H1 (cell line): ENCODE results near the gene SEPTIN5. TPM values are rescaled to one million over a fixed set of nuclear protein-coding genes. Genes with fewer than 3 reads are reported as not detected.

Experiments
- CTCF ChIA-PET: fragments of 300-600 bp; sonication (Branson Sonifier 250); formaldehyde crosslinking; loops from one replicate; lab custom pipeline; 2021; ENCODE audit not compliant: partially characterized antibody; lab: Charles Lee
- POLR2A ChIA-PET: fragments of 300-600 bp; sonication (Branson Sonifier 250); formaldehyde crosslinking; loops from one replicate; lab custom pipeline; 2021; ENCODE audit warnings: inconsistent platforms; ENCODE audit not compliant: partially characterized antibody; lab: Charles Lee
- DNase-seq, 2 experiments: peaks; one replicate each; pipeline versions ENCODE4 v3.0.0 to v3.0.0-alpha.2; 2010 to 2022; ENCODE audit warnings: low spot score in 2 of 2, low read depth in 1 of 2, mixed read lengths in 1 of 2
- FAIRE-seq: peaks from 2 replicates; lab custom pipeline; 2011; peaks lifted over from hg19 to GRCh38; lab: Jason Lieb, UNC
- H2AFZ ChIP-seq: 2 replicates; pipeline ENCODE4 v1.8.1; 2012; ENCODE audit warnings: low read length, inconsistent platforms
- H2AK5ac ChIP-seq: 2 replicates; pipeline ENCODE4 v1.6.1; 2013; ENCODE audit warnings: low read depth, low read length
- H2BK120ac ChIP-seq: replicated peaks from 2 replicates; pipeline ENCODE3; 2013; ENCODE audit warnings: low read depth, low read length, inconsistent platforms
- H2BK12ac ChIP-seq: 2 replicates; pipeline ENCODE4 v1.6.1; 2013; ENCODE audit warnings: low read depth, low read length
- H2BK15ac ChIP-seq: 2 replicates; pipeline ENCODE4 v1.6.1; 2013; ENCODE audit warnings: low read length
- H2BK20ac ChIP-seq: 2 replicates; pipeline ENCODE4 v1.6.1; 2013; ENCODE audit warnings: low read length
- H2BK5ac ChIP-seq: 2 replicates; pipeline ENCODE4 v1.6.1; 2013; ENCODE audit warnings: low read depth, low read length
- H3K14ac ChIP-seq: 2 replicates; pipeline ENCODE4 v1.6.1; 2013; ENCODE audit warnings: inconsistent platforms; ENCODE audit not compliant: insufficient read length
- H3K18ac ChIP-seq: 2 replicates; pipeline ENCODE4 v1.6.1; 2013; ENCODE audit warnings: low read length; ENCODE audit errors: extremely low read depth
- H3K23ac ChIP-seq: 2 replicates; pipeline ENCODE4 v1.6.1; 2013; ENCODE audit warnings: inconsistent platforms; ENCODE audit not compliant: insufficient read length
- H3K23me2 ChIP-seq: 2 replicates; pipeline ENCODE4 v1.6.1; 2013; ENCODE audit warnings: low read depth, low read length
- H3K27ac ChIP-seq: 2 replicates; pipeline ENCODE4 v1.6.1; 2011; ENCODE audit warnings: low read depth, low read length, inconsistent platforms
- H3K27me3 ChIP-seq, 4 experiments: replicated peaks in 1 of 4; 1 replicate in 1 of 4; 2 replicates in 3 of 4; pipeline versions ENCODE4 v1.6.1 to v1.8.1; 2011 to 2013; ENCODE audit warnings: low read length in 3 of 4, mild to moderate bottlenecking in 3 of 4, inconsistent platforms in 2 of 4, mixed read lengths in 2 of 4, moderate library complexity in 1 of 4; ENCODE audit not compliant: control insufficient read depth in 3 of 4, insufficient read depth in 3 of 4; ENCODE audit errors: extremely low read depth in 1 of 4
- H3K36me3 ChIP-seq, 4 experiments: 2 replicates each; pipeline versions ENCODE4 v1.6.1 to v1.8.1; 2011 to 2013; ENCODE audit warnings: mild to moderate bottlenecking in 4 of 4, low read length in 3 of 4, moderate library complexity in 2 of 4, control low read depth in 1 of 4, inconsistent platforms in 1 of 4; ENCODE audit not compliant: insufficient read depth in 4 of 4, control insufficient read depth in 2 of 4
- H3K4ac ChIP-seq: replicated peaks from 2 replicates; pipeline ENCODE3; 2013; ENCODE audit warnings: low read length, low read depth, mixed read lengths, inconsistent platforms; ENCODE audit not compliant: insufficient read length
- H3K4me1 ChIP-seq, 4 experiments: replicated peaks in 1 of 4; 1 replicate in 1 of 4; 2 replicates in 3 of 4; pipeline versions ENCODE4 v1.6.1 to v1.8.1; 2011 to 2013; ENCODE audit warnings: low read length in 3 of 4, inconsistent platforms in 2 of 4, mixed read lengths in 1 of 4; ENCODE audit not compliant: insufficient read depth in 4 of 4, control insufficient read depth in 3 of 4
- H3K4me2 ChIP-seq, 2 experiments: 2 replicates each; pipeline versions ENCODE4 v1.6.1 to v1.8.1; 2011 to 2013; ENCODE audit warnings: low read depth in 2 of 2, low read length in 2 of 2, control low read depth in 1 of 2, inconsistent platforms in 1 of 2, mild to moderate bottlenecking in 1 of 2; ENCODE audit not compliant: insufficient read depth in 1 of 2
- H3K4me3 ChIP-seq, 4 experiments: fragments of 200-600, 300-600 bp in 1 of 4; sonication (generic), shearing (Covaris generic), sonication (Bioruptor Twin) in 1 of 4; 2 replicates each; pipeline versions ENCODE4 v1.5.1 to v1.8.1; 2011 to 2016; ENCODE audit warnings: low read length in 4 of 4, low read depth in 3 of 4, control low read depth in 2 of 4, inconsistent platforms in 2 of 4, mild to moderate bottlenecking in 2 of 4, mixed read lengths in 1 of 4, moderate library complexity in 1 of 4; ENCODE audit not compliant: insufficient read depth in 2 of 4; ENCODE audit errors: extremely low read depth in 1 of 4
- H3K56ac ChIP-seq: replicated peaks from 2 replicates; pipeline ENCODE3; 2013; ENCODE audit warnings: low read depth, mild to moderate bottlenecking, mixed read lengths, low read length, inconsistent platforms; ENCODE audit not compliant: insufficient read length
- H3K79me1 ChIP-seq: 2 replicates; pipeline ENCODE4 v1.6.1; 2013; ENCODE audit warnings: low read depth, low read length, control low read depth
- H3K79me2 ChIP-seq, 2 experiments: 2 replicates each; pipeline versions ENCODE4 v1.6.1 to v1.8.1; 2012 to 2013; ENCODE audit warnings: low read length in 2 of 2, mild to moderate bottlenecking in 2 of 2, inconsistent platforms in 1 of 2; ENCODE audit not compliant: insufficient read depth in 2 of 2, control insufficient read depth in 1 of 2
- H3K9ac ChIP-seq, 4 experiments: replicated peaks in 1 of 4; 1 replicate in 1 of 4; 2 replicates in 3 of 4; pipeline versions ENCODE4 v1.6.1 to v1.8.1; 2011 to 2013; ENCODE audit warnings: low read depth in 3 of 4, low read length in 3 of 4, control low read depth in 2 of 4, mild to moderate bottlenecking in 2 of 4, moderate library complexity in 2 of 4, inconsistent platforms in 1 of 4; ENCODE audit errors: extremely low read depth in 1 of 4
- H3K9me3 ChIP-seq, 2 experiments: 2 replicates each; pipeline versions ENCODE4 v1.6.1 to v1.8.1; 2012 to 2013; ENCODE audit warnings: mild to moderate bottlenecking in 2 of 2, moderate library complexity in 2 of 2, control low read depth in 1 of 2, inconsistent platforms in 1 of 2, low read depth in 1 of 2, low read length in 1 of 2, mixed read lengths in 1 of 2; ENCODE audit not compliant: insufficient read depth in 2 of 2
- H4K20me1 ChIP-seq, 2 experiments: replicated peaks in 1 of 2; 2 replicates each; pipeline versions ENCODE3 to v1.8.1; 2011 to 2013; ENCODE audit warnings: inconsistent platforms in 2 of 2, low read length in 2 of 2, mild to moderate bottlenecking in 1 of 2; ENCODE audit not compliant: insufficient read depth in 2 of 2, control insufficient read depth in 1 of 2
- H4K5ac ChIP-seq: 2 replicates; pipeline ENCODE4 v1.6.1; 2013; ENCODE audit warnings: low read length, low read depth, mixed read lengths, inconsistent platforms; ENCODE audit not compliant: insufficient read length
- H4K8ac ChIP-seq: 2 replicates; pipeline ENCODE4 v1.8.0; 2013; ENCODE audit warnings: mild to moderate bottlenecking, moderate library complexity, low read length, inconsistent platforms; ENCODE audit not compliant: insufficient read depth; ENCODE audit errors: extremely low read depth
- H4K91ac ChIP-seq: replicated peaks from 2 replicates; pipeline ENCODE3; 2013; ENCODE audit warnings: low read length, mixed read lengths, inconsistent platforms; ENCODE audit not compliant: insufficient read length
- RXRA ChIP-seq: IDR thresholded peaks from 2 replicates; pipeline ENCODE4 v1.6.1; 2011; ENCODE audit warnings: low read depth, mild to moderate bottlenecking, low read length, moderate library complexity; ENCODE audit not compliant: insufficient read depth
- SAP30 ChIP-seq: fragments of 300-600 bp; sonication (generic); IDR thresholded peaks from 2 replicates; pipeline ENCODE4 v1.7.1; 2012; ENCODE audit warnings: low read length, moderate library complexity, mild to moderate bottlenecking, inconsistent platforms; ENCODE audit not compliant: insufficient read depth, insufficient replicate concordance
- TAF1 ChIP-seq: IDR thresholded peaks from 2 replicates; pipeline ENCODE4 v1.6.1; 2011; ENCODE audit warnings: mild to moderate bottlenecking, low read depth, low read length
- TBP ChIP-seq: IDR thresholded peaks from 2 replicates; pipeline ENCODE4 v1.6.1; 2011; ENCODE audit warnings: low read depth, low read length, improper control_type of control experiment
- WGBS, 2 experiments: shearing (Covaris generic) in 1 of 2; methylation state at CpG; one replicate each; pipeline versions ENCODE4 v1.1.6 to v1.1.7; 2013 to 2015; ENCODE audit warnings: low lambda C conversion rate in 2 of 2, mixed read lengths in 2 of 2, inconsistent platforms in 1 of 2, low coverage in 1 of 2, missing lambda C conversion rate in 1 of 2; ENCODE audit not compliant: insufficient replicate concordance in 2 of 2, insufficient coverage in 1 of 2, insufficient read length in 1 of 2; ENCODE audit errors: extremely low coverage in 1 of 2, missing lambda C conversion rate in 1 of 2; 5-methylcytosine and 5-hydroxymethylcytosine counted together
- polyA plus RNA-seq, 7 experiments: library from polyadenylated mRNA; depleted of rRNA in 3 of 7; stranded (reverse) in 5 of 7; unstranded in 2 of 7; fragments of >200 nt in 5 of 7; fragments of 200-250 nt in 2 of 7; gene quantifications; 1 replicate in 5 of 7; 2 replicates in 1 of 7; 4 replicates in 1 of 7; pipeline versions ENCODE4 v1.2.1 to v1.2.3, GENCODE V29; 2011 to 2013; ENCODE audit warnings: missing spikeins in 2 of 7, mixed read lengths in 2 of 7
- total RNA-seq: library from RNA; stranded (reverse); fragmentation: NEBNext Ultra II Directional; extraction: Animal tissue kit (Norgen Biotek cat#: 25700); gene quantifications from 2 replicates; pipeline ENCODE4 v1.2.1, GENCODE V29; 2021
- TF ChIP-seq, protein P1 (sequence below): IDR thresholded peaks from 2 replicates; pipeline ENCODE4 v1.6.1; 2011; ENCODE audit warnings: low read depth, mild to moderate bottlenecking, low read length; ENCODE audit not compliant: insufficient read depth

SEPTIN5 gene
- total and polyA plus RNA-seq, 2 of the 8 experiments (the other 6 are each of a cell fraction or from before 2014, with no cell fraction given), result 6.0 to 8.6 TPM

DNA sequence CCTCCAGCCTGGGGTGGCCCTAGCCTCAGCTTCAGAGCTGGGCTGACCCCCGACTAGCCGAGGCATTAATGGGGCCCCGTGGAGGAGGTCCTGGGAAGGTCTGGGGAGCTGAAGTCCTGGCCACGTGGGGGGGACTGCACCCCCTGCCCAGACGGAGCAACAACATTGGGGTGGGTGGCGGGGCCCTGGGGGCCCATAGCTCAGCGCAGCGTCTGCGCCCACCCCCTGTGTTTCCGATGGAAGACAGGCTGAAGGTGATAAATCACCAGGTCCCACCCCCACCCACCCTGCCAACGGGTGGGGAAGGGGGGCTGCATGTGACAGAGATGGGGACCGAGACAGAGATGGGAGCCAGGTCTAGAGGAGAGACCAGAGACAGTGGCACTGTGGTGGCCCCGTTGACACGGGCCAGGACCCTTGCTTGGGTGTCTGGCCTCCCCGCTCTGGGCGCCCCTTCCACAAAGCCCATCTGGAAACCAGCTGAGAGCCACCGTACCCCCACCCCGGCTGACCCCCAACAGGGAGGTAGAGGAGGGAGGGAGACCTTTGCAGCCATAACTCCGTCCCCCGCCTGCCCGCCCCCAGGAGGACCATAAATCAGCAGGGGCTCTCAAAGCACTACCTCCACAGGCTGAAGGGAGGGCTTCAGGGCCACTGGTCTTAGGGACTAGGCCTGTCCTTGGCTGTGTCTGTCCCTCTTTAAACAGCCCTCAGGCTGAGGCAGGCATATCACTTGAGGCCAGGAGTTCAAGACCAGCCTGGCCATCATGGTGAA, 17.2 kb downstream of the SEPTIN5 start:
- Histone ChIP-seq H3K79me1 (no peaks in the 10 kb centered on the region), H3K27me3 (peaks cover 15 to 38% (median 34%) of the 10 kb centered on the region in 4 experiments)
- TF ChIP-seq, protein P1, sequence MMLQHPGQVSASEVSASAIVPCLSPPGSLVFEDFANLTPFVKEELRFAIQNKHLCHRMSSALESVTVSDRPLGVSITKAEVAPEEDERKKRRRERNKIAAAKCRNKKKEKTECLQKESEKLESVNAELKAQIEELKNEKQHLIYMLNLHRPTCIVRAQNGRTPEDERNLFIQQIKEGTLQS, result no peak
- TF ChIP-seq RXRA (no peak), TBP (no peak), SAP30 (no peak), TAF1 (no peak)
- TF ChIP-seq, all 59 proteins: peak for 0
- Histone ChIP-seq H4K5ac (no peak overlapping the region), H3K56ac (no peak overlapping the region), H2BK120ac (no peak overlapping the region), H2BK15ac (no peak overlapping the region), H3K4me3 (peak overlapping the region in 1 of 4 experiments; percentile 49; a peak in 1 of 8 replicates), H4K91ac (no peak overlapping the region), H3K23ac (no peak overlapping the region), H3K9ac (no peak overlapping the region), H2BK20ac (no peak overlapping the region), H3K18ac (no peak overlapping the region), H3K4me2 (0 out of 4 replicates have a peak overlapping the region, but pooled peaks of 1 of the 2 experiments have one; percentile 79), H2BK12ac (no peak overlapping the region), H2AFZ (no peak overlapping the region), H3K27ac (no peak overlapping the region), H3K36me3 (no peaks in the 10 kb centered on the region), H4K8ac (no peak overlapping the region), H3K79me2 (no peaks in the 10 kb centered on the region), H2AK5ac (no peak overlapping the region), H3K4ac (no peak overlapping the region), H4K20me1 (peaks cover 0 to 11% of the 10 kb centered on the region in 2 experiments), H3K14ac (no peak overlapping the region), H3K9me3 (no peaks in the 10 kb centered on the region), H2BK5ac (no peak overlapping the region), H3K4me1 (peaks cover 0 to 9% (median 2%) of the 10 kb centered on the region in 4 experiments; a peak in 5 of 7 replicates), H3K23me2 (no peaks in the 10 kb centered on the region)
- DNase-seq (no peak), FAIRE-seq (no peak)
- POLR2A ChIA-PET, result interaction anchor here (0.6 to 1.4 kb wide), 3 partner anchors 16 to 32 kb away, joined by 3 read pairs; no protein-coding TSS in a partner anchor
- WGBS, 2 experiments, result 88% methylated on average over 16 of the region's 21 CpGs; no CpG with 5 or more reads in 1 of the 2 experiments
- CTCF ChIA-PET, result interaction anchor here (0.6 to 7.0 kb wide), 35 partner anchors 8 to 284 kb away, joined by 3 to 168 read pairs (median 8); partner anchors contain the start of genes GNB1L, GP1BB and RTL10
